GM18870 (cell line): ENCODE measurements around the gene GFOD1.
A peak's percentile ranks its signal among the peaks of the same experiment; 100 is the strongest.

Experiments used
- ATAC-seq: cut with Tn5 transposase; IDR thresholded peaks from one replicate; pipeline ENCODE4 v1.9.1; 2021; ENCODE audit warnings: moderate library complexity; ENCODE audit not compliant: unreplicated experiment

The GFOD1 gene

DNA sequence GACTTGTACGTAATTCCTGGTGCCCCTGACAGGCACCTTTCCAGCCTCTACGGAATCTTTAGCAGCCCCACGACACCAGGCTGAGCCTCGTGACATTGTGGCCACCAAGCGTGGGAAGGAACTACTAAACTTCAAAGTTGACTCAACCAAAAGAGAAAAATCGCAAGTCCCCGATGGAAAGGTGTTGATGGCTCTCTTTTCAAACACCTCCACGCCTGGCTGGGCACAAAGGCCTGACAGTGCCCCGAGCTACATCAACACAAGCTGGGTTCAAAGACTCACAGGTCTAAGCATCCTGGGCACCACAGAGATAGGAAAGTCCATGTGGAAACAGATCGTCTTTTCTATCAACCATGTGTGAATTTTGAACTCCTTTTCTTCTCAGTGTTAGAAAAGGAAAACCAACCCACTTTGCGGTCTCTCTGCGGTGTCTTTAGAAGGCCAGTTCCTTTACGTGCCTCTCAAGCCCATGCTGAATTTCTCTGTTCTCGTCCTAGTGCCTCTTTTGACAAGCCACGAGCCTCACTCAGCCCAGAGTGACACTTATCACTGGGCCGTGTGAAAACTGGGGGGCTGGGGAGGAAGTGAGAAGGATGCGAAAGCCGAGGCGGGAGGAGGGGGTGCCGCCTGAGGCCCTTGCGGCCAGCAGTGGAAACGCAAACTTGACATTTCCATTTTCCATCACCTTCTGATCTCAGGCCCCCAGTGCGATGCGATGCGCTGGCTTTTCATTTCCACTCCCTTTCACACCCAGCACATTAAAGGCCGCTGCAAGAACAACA, 59.4 kb downstream of the GFOD1 start:
- ATAC-seq = peak; percentile 56

DNA sequence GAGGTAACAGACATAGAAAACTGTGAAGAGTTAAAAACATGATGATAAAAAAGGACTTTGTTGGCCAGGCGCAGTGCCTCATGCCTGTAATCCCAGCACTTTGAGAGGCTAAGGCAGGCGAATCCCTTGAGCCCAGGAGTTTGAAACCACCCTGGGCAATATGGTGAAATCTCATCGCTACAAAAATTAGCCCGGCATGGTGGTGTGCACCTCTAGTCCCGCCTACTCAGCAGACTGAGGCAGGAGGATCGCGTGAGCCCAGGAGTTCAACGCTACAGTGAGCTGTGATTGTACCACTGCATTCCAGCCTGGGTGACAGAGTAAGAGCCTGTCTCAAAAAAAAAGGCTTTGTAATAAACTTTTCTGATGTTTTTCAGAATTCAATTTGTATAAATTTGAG, 60.1 kb downstream of the GFOD1 start:
- no peak for ATAC-seq

DNA sequence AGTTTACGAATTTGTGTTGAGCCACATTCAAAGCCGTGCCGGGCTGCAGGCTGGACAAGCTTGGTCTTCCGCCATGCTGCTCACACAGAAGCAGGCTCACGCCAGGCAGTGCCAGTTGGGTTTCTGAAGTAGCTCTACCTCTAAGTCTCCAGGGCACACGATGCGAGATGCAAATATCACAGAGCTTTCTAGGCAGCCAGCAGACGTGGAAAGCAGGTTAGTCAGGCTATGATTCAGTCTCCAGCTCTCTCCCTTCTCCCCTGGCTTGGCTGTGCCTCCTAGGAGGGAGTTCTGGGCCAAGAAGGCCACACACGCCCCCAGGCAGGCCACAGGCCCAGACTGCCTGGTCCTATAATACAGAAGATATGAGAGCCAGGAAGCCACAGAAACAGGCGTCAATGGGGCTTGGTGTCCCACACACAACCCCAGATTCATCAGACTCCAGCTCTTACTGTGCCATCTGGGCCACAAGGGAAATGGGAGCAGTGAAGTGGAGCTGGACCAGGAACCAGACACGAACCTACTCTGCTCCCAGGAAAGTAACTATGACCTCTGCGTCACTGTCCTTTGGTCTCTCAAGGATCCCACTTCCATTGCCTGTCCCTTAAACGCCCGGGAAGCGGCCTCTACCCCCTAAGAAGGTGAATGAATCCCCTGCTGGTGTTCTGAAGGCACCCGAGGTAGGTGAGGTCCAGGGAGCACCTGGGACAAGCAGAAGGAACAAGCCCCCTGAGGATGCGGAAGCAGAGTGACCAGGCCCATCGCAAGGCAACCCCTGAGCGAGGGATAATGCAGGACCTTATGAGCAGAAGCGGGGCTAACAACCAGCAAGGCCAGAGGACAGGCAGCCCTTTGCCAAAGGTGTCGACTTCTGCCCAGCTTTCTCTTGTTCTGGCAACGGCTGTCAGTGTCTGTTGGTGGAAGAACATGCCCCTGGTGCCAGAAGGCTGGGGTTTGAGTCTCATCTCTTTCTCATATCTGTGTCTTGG, 61.2 kb downstream of the GFOD1 start:
- ATAC-seq = no peak

DNA sequence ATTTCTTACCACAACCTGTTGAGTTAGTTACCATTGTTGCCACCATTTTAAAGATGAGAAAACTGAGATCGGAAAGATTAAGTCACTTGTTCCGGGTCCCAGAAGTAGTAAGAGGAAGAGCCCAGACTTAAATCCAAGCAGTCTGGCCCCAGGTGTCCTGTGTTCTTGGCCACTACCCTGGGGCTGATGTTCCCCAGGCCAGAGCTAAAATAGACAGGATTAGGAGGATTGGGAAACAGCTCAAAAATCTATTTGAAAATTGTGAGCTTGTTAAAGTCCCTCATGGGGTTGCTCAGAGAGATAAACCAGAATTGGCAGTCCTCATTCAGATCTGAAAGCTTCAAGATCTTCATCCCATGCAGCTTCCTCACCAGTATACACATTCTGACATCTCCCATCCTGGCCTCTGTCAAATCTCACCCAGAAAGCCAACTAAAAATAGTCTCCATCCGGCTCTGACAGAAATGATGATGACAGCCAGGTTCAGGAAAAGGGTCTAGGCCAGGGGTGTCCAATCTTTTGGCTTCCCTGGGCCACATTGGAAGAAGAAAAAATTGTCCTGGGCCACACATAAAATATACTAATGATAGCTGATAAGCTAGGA, 62.0 kb downstream of the GFOD1 start:
- ATAC-seq = no peak

GRCh38 chr6:13423252-13423651, 64.1 kb downstream of the GFOD1 start:
- no peak for ATAC-seq

GRCh38 chr6:13422681-13423221, 64.6 kb downstream of the GFOD1 start:
- no peak for ATAC-seq

DNA sequence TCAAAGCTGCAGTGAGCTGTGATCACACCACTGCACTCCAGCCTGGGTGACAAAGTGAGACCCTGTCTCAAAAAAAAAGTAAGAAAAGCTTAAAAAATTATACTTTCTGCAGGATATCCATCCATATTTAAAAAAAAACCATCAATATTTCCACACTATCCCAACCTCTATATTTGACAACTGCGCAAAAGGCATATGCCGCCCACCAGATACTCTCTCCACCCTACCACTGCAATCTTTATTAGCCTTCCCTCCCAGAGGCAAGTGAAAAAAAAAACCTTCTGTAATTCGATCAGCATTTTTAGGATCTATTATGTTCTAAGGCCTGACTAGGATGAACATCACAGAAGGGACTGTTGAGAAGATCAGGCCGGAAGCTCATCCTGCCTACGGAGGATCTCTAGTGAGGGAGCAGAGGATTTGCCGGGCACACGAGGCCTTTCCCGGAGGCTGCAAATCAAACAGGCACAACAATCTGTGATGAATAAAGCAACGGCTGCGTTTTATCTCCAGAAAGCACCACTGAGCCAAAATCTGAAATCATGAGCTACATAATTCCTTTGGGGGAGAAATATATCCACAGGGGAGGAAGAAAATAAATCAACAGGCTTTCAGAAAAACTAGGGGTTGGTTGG, 65.9 kb downstream of the GFOD1 start:
- ATAC-seq = no peak

GRCh38 chr6:13420269-13420668, 67.1 kb downstream of the GFOD1 start:
- no peak for ATAC-seq

DNA sequence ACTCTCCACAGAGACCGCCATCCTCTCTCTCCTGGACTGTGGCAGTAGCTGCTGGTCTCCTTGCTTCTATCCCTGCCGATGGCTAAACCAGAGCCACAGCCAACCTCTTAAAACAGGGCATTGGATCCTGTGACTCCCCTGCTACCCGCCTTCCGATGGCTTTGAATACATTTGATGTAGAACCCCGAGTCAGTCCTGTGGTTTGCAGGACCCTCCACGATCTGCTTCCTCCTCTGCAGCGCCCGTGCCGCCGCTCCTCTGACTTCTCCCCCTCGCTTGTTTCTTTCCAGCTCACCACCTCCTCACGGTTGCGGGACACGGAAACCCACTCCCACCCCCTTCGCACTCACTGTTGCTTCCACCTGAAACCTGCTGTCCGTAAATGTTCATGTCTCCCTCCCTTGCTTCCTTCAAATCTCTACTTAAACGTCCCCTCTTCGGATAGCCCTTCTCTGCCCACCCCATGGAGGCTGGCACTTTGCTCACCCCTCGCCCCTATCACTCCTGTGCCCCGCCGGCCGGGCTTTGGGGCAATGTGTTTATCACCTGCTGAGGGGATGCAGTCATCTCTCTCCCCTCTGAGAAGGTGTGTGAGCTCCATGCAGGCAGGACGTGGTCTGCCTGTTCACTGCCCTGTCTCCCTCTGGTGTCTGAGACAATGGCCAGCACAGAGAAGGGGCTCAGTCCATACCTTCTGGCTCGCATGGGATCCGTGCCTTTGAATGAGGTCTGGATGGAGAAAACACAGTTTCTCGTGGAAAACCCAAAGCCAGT, 67.8 kb downstream of the GFOD1 start:
- no peak for ATAC-seq

- ATAC-seq = no peak
These were observed 68.6 kb downstream of the GFOD1 start for GRCh38 chr6:13418844-13419243.

GRCh38 chr6:13417954-13418353, 69.4 kb downstream of the GFOD1 start:
- no peak for ATAC-seq

- no peak for ATAC-seq
These were observed 70.0 kb downstream of the GFOD1 start for GRCh38 chr6:13417431-13417830.

GRCh38 chr6:13415283-13415682, 72.1 kb downstream of the GFOD1 start:
- ATAC-seq = no peak

GRCh38 chr6:13413900-13414555, 73.4 kb downstream of the GFOD1 start:
- ATAC-seq = no peak

- no peak for ATAC-seq
These were observed 73.9 kb downstream of the GFOD1 start for GRCh38 chr6:13413466-13413862.

DNA sequence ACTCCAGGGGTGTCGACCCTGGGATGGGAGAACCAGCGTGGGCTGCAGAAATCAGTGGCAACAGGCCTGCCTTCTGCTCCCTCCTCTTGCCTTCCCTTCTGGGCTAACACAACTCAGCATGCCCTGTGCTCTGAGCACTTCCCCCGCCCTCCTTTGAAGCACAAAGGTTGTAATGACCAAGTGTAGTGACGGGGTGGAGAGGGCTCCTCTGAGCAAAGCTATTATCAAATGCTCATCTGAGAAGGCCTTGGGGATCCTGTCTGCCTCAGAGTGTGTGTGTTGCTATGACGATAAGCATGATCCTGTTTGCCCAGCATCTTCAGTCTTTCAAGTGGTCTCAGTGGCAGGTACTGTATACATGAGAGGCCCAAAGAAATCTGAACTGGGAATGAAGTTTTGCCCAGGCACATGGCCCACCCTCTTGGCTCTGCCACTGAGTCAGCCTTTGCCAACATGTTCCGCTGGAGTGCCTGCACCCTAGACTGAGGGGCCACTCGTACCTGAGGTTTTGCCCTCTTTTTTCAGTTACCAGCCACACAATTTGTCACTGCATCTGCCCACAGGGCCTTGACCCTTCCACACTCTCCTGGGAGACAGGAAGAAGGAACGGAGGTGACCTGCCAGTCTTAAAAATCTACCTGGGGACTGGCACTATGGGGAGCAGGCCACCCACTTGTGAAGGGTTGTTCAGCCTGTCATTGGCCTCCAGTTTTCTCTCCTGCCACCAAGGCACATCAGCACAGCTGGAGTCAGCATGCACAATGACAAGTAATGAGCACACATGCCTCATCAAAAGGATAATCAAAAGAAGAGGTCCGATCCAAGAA, 74.5 kb downstream of the GFOD1 start:
- ATAC-seq = no peak

DNA sequence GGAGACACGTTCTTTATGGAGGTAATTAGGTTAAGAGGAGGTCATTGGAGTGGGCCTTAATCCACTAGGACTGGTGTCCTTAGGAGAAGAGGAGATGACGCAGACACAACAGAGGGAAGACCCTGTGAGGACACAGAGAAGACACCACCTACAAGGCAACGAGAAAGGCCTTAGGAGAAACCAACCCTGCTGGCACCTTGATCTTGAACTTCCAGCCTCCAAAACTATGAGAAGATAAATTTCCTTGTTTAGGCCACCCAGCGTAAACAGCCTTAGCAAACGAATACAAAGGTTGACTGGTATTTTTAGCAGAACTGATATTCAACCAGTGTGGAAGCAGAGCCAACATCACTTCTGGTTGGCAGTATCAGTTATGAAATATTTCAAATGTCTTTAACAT, 75.2 kb downstream of the GFOD1 start:
- ATAC-seq = no peak

DNA sequence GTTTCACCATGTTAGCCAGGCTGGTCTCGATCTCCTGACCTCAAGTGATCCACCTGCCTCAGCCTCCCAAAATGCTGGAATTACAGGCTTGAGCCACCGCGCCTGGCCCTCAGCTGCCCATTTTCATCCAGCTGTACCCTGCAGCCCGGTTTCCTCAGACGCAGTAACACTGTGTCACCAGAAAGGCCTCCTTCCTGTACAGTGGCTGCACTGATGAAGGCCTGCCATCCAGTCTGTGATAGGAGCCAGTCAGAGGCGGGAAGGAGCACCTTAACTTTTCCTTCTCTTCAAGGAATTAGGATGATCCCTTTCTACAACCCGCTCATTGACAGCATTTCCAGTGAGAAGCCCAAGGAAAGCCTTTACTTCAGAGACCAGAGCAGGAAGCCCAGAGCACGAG, 75.9 kb downstream of the GFOD1 start:
- no peak for ATAC-seq

- no peak for ATAC-seq
These were observed 77.4 kb downstream of the GFOD1 start for GRCh38 chr6:13409991-13410390.
